ENCODE data around the gene CAMK2B. TPM values are rescaled to one million over a fixed set of nuclear protein-coding genes. Genes with fewer than 3 reads are reported as not detected.

The CAMK2B gene
- total RNA-seq, 1 experiment from 2014 or later, result not detected

DNA sequence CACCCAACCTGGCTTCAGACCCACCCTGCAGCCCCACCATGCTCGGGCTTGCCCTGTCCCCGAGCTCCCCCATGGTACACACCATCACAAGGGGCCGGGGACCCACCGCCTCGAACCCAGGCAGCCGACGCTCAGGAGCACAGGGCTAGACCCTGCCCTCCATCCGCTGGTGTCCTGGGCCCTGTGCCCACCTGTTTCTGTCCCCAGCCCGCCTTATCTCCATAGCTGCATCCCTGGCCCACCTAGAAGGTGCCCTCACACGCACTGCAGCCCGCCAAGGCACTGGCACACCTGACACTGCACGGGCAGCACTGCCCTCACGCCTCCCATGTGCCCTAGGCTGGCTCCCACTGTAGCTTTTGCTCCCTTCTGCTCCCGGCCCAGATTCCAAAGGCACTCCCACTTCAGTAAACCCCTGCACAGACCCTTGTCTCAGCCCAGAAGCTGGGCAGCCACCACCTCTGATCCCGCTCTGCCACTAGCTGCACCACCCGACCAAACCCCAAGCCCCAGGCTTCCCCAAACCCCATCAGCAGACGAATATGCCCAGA is 107.5 kb downstream of the CAMK2B start:
- Histone ChIP-seq H3K9me2 (replicated peaks; ENCODE audit: insufficient read depth, low read length) (no peaks in the 10 kb centered on the region), H3K27me3 (ENCODE audit: low read length) (no peaks in the 10 kb centered on the region), H3K4me1 (ENCODE audit: low read length) (peaks cover 23% of the 10 kb centered on the region), H3K9me3 (ENCODE audit: low read length) (no peaks in the 10 kb centered on the region), H3K36me3 (ENCODE audit: insufficient read depth, low read length) (peaks cover 9% of the 10 kb centered on the region; the same call in 1 of the 2 replicates), H3K4me3 (ENCODE audit: low read length) (no peak overlapping the region), H2AFZ (ENCODE audit: low read length) (no peak overlapping the region), H3K27ac (ENCODE audit: low read length) (no peak overlapping the region), H3K9ac (ENCODE audit: low read length) (no peak overlapping the region), H3K4me2 (ENCODE audit: low read depth, low read length, poor library complexity, severe bottlenecking) (no peak overlapping the region), H4K20me1 (ENCODE audit: insufficient read depth, low read depth, low read length) (no peaks in the 10 kb centered on the region), H3K79me2 (ENCODE audit: low read length) (no peaks in the 10 kb centered on the region)
- DNase-seq, result no peak

GRCh38 chr7:44217223-44217714 is 108.1 kb downstream of the CAMK2B start:
- Histone ChIP-seq H3K9me3 (ENCODE audit: low read length) (no peaks in the 10 kb centered on the region), H4K20me1 (ENCODE audit: insufficient read depth, low read depth, low read length) (no peaks in the 10 kb centered on the region), H3K9me2 (replicated peaks; ENCODE audit: insufficient read depth, low read length) (no peaks in the 10 kb centered on the region), H3K4me2 (ENCODE audit: low read depth, low read length, poor library complexity, severe bottlenecking) (no peak overlapping the region), H2AFZ (ENCODE audit: low read length) (no peak overlapping the region), H3K4me3 (ENCODE audit: low read length) (no peak overlapping the region), H3K27ac (ENCODE audit: low read length) (no peak overlapping the region), H3K4me1 (ENCODE audit: low read length) (peaks cover 23% of the 10 kb centered on the region), H3K36me3 (ENCODE audit: insufficient read depth, low read length) (peaks cover 10% of the 10 kb centered on the region; the same call in 1 of the 2 replicates), H3K27me3 (ENCODE audit: low read length) (no peaks in the 10 kb centered on the region), H3K79me2 (ENCODE audit: low read length) (no peaks in the 10 kb centered on the region), H3K9ac (ENCODE audit: low read length) (no peak overlapping the region)
- no peak for DNase-seq

- Histone ChIP-seq H3K9me3 (ENCODE audit: low read length) (no peaks in the 10 kb centered on the region), H2AFZ (ENCODE audit: low read length) (no peak overlapping the region), H3K9me2 (replicated peaks; ENCODE audit: insufficient read depth, low read length) (no peaks in the 10 kb centered on the region), H3K27ac (ENCODE audit: low read length) (no peak overlapping the region), H3K9ac (ENCODE audit: low read length) (no peak overlapping the region), H3K4me3 (ENCODE audit: low read length) (no peak overlapping the region), H4K20me1 (ENCODE audit: insufficient read depth, low read depth, low read length) (no peaks in the 10 kb centered on the region), H3K36me3 (ENCODE audit: insufficient read depth, low read length) (peaks cover 10% of the 10 kb centered on the region; the same call in 1 of the 2 replicates), H3K4me2 (ENCODE audit: low read depth, low read length, poor library complexity, severe bottlenecking) (no peak overlapping the region), H3K4me1 (ENCODE audit: low read length) (peaks cover 20% of the 10 kb centered on the region), H3K27me3 (ENCODE audit: low read length) (no peaks in the 10 kb centered on the region), H3K79me2 (ENCODE audit: low read length) (no peaks in the 10 kb centered on the region)
- DNase-seq, result no peak
Observed at GRCh38 chr7:44216521-44217222, 108.7 kb downstream of the CAMK2B start.

- H3K36me3 ChIP-seq (ENCODE audit: insufficient read depth, low read length), result peaks cover 10% of the 10 kb centered on the region; the same call in 1 of the 2 replicates
- H3K4me2 ChIP-seq (ENCODE audit: low read depth, low read length, poor library complexity, severe bottlenecking), result no peak overlapping the region
- DNase-seq, result no peak
- no peaks in the 10 kb centered on the region for H4K20me1 ChIP-seq (ENCODE audit: insufficient read depth, low read depth, low read length)
- H3K4me1 ChIP-seq (ENCODE audit: low read length), result peaks cover 16% of the 10 kb centered on the region
- no peaks in the 10 kb centered on the region for H3K79me2 ChIP-seq (ENCODE audit: low read length)
- H3K4me3 ChIP-seq (ENCODE audit: low read length), result no peak overlapping the region
- H3K9ac ChIP-seq (ENCODE audit: low read length), result no peak overlapping the region
- H2AFZ ChIP-seq (ENCODE audit: low read length), result no peak overlapping the region
- H3K27ac ChIP-seq (ENCODE audit: low read length), result no peak overlapping the region
- H3K9me2 ChIP-seq (replicated peaks; ENCODE audit: insufficient read depth, low read length), result no peaks in the 10 kb centered on the region
- H3K9me3 ChIP-seq (ENCODE audit: low read length), result no peaks in the 10 kb centered on the region
- no peaks in the 10 kb centered on the region for H3K27me3 ChIP-seq (ENCODE audit: low read length)
Observed at GRCh38 chr7:44216019-44216418, 109.4 kb downstream of the CAMK2B start.

DNA sequence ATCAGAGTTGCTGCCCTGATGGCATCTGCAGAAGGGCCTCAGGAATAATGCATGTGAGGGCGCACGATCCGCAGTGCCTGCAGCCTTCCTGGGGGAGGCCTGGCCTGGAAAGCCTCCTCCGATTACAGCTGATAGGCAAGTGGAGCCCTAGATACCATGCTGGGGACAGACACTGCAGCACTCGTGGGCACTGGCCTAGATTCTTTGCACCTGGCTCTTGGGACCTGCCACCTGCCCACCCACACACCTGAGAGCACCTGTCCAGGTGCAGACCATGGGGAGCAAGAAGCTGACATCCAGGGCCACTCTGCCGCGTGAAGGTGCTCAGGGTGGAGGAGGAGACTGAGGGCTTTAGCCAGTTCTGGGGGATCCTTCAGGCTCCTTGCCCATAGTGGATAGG is 109.9 kb downstream of the CAMK2B start:
- Histone ChIP-seq H3K9ac (ENCODE audit: low read length) (no peak overlapping the region), H3K27me3 (ENCODE audit: low read length) (no peaks in the 10 kb centered on the region), H3K4me2 (ENCODE audit: low read depth, low read length, poor library complexity, severe bottlenecking) (no peak overlapping the region), H2AFZ (ENCODE audit: low read length) (no peak overlapping the region), H3K4me1 (ENCODE audit: low read length) (peaks cover 16% of the 10 kb centered on the region), H3K9me2 (replicated peaks; ENCODE audit: insufficient read depth, low read length) (no peaks in the 10 kb centered on the region), H3K36me3 (ENCODE audit: insufficient read depth, low read length) (peaks cover 10% of the 10 kb centered on the region; the same call in 1 of the 2 replicates), H3K79me2 (ENCODE audit: low read length) (no peaks in the 10 kb centered on the region), H3K4me3 (ENCODE audit: low read length) (no peak overlapping the region), H3K9me3 (ENCODE audit: low read length) (no peaks in the 10 kb centered on the region), H3K27ac (ENCODE audit: low read length) (no peak overlapping the region), H4K20me1 (ENCODE audit: insufficient read depth, low read depth, low read length) (no peaks in the 10 kb centered on the region)
- no peak for DNase-seq

DNA sequence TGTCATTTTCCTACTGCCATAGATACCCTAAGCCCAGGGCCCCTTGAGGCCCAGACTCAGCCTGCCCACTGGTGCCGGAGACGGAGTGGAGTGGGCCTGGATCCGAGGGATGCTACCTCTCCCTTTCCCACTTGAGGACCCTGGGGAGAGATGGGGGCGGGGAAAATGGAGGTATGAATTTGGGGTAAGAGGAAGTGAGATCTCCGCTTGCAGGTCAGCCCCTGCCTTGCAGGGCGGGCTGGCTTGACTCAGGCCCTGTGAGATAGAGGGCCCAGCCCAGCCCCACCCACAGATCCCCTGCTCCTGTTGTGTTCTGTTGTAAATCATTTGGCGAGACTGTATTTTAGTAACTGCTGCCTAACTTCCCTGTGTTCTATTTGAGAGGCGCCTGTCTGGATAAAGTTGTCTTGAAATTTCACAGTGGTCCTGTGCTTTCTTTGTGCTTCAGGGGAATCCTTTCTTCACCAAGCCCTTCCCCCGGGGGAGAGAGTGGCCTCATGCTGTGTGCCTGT is 111.5 kb downstream of the CAMK2B start:
- Histone ChIP-seq H3K4me3 (ENCODE audit: low read length) (no peak overlapping the region), H3K27ac (ENCODE audit: low read length) (peak overlapping the region; percentile 60), H3K9ac (ENCODE audit: low read length) (peak overlapping the region; percentile 52), H3K9me3 (ENCODE audit: low read length) (no peaks in the 10 kb centered on the region), H3K4me2 (ENCODE audit: low read depth, low read length, poor library complexity, severe bottlenecking) (peak overlapping the region; percentile 21), H3K36me3 (ENCODE audit: insufficient read depth, low read length) (peaks cover 16% of the 10 kb centered on the region; the same call in 1 of the 2 replicates), H2AFZ (ENCODE audit: low read length) (no peak overlapping the region), H3K79me2 (ENCODE audit: low read length) (no peaks in the 10 kb centered on the region), H4K20me1 (ENCODE audit: insufficient read depth, low read depth, low read length) (no peaks in the 10 kb centered on the region), H3K4me1 (ENCODE audit: low read length) (peaks cover 16% of the 10 kb centered on the region), H3K9me2 (replicated peaks; ENCODE audit: insufficient read depth, low read length) (no peaks in the 10 kb centered on the region), H3K27me3 (ENCODE audit: low read length) (no peaks in the 10 kb centered on the region)
- peak; percentile 57 for DNase-seq

- peaks cover 16% of the 10 kb centered on the region; the same call in 1 of the 2 replicates for H3K36me3 ChIP-seq (ENCODE audit: insufficient read depth, low read length)
Observed at GRCh38 chr7:44213206-44213876, 112.1 kb downstream of the CAMK2B start.

More at GRCh38 chr7:44213206-44213876, 112.1 kb downstream of the CAMK2B start:
- Histone ChIP-seq H4K20me1 (ENCODE audit: insufficient read depth, low read depth, low read length) (no peaks in the 10 kb centered on the region), H3K4me1 (ENCODE audit: low read length) (peaks cover 16% of the 10 kb centered on the region), H3K9me2 (replicated peaks; ENCODE audit: insufficient read depth, low read length) (no peaks in the 10 kb centered on the region), H3K4me3 (ENCODE audit: low read length) (no peak overlapping the region), H3K27ac (ENCODE audit: low read length) (peak overlapping the region; percentile 60), H3K4me2 (ENCODE audit: low read depth, low read length, poor library complexity, severe bottlenecking) (peak overlapping the region; percentile 21), H2AFZ (ENCODE audit: low read length) (no peak overlapping the region), H3K27me3 (ENCODE audit: low read length) (no peaks in the 10 kb centered on the region), H3K9me3 (ENCODE audit: low read length) (no peaks in the 10 kb centered on the region), H3K9ac (ENCODE audit: low read length) (peak overlapping the region; percentile 52; the same call in 1 of the 2 replicates), H3K79me2 (ENCODE audit: low read length) (no peaks in the 10 kb centered on the region)
- DNase-seq, result no peak
